HG02885 (cell line): Measurements from ENCODE around the gene CCT3.
"Not testable (repeated sequence)": the region's sequence is repeated elsewhere in the genome, so short reads cannot be mapped to it uniquely, and the experiment has no call there.

ENCODE experiments used
- ATAC-seq: cut with Tn5 transposase; IDR thresholded peaks from one replicate; pipeline ENCODE4 v1.9.1; 2021; ENCODE audit warnings: mild to moderate bottlenecking; ENCODE audit not compliant: unreplicated experiment, poor library complexity

The CCT3 gene

GRCh38 chr1:156338180-156338976, at the start of gene CCT3, which contains the start of gene TSACC:
CCT3 (minus strand) TSS chr1:156338292; CDS start chr1:156338184, 108 bp downstream.
TSACC (plus strand) TSS chr1:156338526; CDS start chr1:156339758, 1,232 bp downstream.
- ATAC-seq = peak; percentile 91

GRCh38 chr1:156387870-156388173, 49.7 kb upstream of the CCT3 start:
- ATAC-seq = no peak

GRCh38 chr1:156386949-156387869, 49.1 kb upstream of the CCT3 start:
- no peak for ATAC-seq

- ATAC-seq = no peak
Measured at GRCh38 chr1:156386134-156386901, 48.2 kb upstream of the CCT3 start.

DNA sequence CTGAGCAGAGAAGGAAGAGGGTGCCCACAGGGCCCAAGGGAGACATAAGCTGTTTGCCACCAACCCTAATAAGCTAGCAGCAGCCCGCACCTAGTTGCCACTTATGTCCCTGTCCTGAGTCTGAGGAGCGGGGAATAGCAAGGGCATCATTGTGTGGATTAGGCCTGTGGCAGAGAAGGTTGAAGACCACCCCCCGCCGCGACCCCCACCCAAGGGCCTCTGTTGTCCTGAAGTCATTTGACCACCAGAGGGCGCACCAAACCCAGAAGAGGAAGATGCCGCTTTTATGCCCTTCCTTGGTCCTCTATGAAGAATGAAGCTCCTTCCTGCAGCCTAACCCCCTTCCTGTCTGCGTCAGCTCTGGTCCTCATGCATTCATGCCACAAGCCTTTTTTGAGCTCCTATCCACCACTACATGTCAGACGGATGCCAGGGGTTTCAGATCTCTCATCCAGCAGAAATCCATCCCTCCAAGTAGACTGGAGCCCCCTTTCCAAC, 47.5 kb upstream of the CCT3 start:
- ATAC-seq = no peak

- no peak for ATAC-seq
Measured at GRCh38 chr1:156384658-156385057, 46.6 kb upstream of the CCT3 start.

DNA sequence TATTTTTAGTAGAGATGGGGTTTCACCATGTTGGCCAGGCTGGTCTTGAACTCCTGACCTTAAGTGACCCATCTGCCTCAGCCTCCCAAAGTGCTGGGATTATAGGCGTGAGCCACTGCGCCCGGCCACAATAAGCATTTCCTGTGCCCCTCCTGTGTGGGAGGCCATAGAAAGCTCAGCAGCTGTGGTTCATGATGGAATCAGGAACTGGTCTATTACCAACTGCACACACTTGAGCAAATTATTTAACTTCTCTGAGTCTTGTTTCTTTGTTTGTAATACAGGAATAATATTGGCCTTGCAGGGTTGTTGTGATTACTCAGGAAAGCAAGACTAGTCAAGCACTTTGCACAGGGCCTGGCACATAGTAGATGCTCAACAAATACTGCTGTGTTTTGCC, 45.9 kb upstream of the CCT3 start:
- no peak for ATAC-seq

DNA sequence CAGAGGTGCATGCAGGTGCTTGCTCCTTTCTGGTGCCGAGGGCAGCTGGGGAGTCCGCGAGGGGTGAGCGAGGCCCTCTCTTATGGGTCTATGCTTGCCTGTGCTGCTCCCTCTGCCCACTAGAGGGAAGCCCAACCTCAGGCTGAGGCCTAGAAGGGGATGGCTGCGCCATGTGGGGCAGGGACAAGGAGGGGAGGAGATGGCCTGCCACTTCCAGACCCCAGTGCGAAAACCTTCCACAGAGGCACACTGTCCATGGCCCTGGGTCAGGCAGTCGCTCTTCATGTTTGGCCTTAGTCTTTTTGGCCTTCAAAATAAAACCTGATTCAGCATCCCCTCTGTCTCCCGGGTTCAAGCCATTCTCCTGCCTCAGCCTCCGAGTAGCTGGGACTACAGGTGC, 44.9 kb upstream of the CCT3 start:
- ATAC-seq = peak; percentile 62

- ATAC-seq = no peak
Measured at GRCh38 chr1:156382561-156382960, 44.5 kb upstream of the CCT3 start.

- ATAC-seq = no peak
Measured at GRCh38 chr1:156379420-156380165, 41.5 kb upstream of the CCT3 start.

- no peak for ATAC-seq
Measured at GRCh38 chr1:156378557-156378956, 40.5 kb upstream of the CCT3 start.

- no peak for ATAC-seq
Measured at GRCh38 chr1:156376958-156377919, 39.1 kb upstream of the CCT3 start.

GRCh38 chr1:156376146-156376545, 38.1 kb upstream of the CCT3 start:
- ATAC-seq = no peak

DNA sequence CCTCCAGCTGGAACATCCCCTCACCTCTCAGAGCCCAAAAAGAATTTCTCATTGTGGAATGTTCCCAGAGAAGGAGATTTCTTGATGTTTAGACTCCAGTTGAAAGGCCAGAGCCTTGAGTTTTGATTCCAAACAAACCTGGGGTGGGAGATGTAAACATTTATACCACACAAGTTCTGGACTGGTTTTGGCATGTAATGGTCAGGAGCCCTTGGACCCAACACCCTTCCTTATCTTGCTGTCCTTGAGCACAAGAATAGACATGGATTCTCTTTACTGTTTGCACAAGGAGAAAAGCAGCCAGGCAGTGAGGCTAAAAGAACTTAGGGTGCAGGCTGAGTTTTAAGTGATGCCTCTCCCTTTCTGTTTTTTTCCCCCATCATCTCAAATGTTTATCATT, 35.5 kb upstream of the CCT3 start:
- no peak for ATAC-seq

DNA sequence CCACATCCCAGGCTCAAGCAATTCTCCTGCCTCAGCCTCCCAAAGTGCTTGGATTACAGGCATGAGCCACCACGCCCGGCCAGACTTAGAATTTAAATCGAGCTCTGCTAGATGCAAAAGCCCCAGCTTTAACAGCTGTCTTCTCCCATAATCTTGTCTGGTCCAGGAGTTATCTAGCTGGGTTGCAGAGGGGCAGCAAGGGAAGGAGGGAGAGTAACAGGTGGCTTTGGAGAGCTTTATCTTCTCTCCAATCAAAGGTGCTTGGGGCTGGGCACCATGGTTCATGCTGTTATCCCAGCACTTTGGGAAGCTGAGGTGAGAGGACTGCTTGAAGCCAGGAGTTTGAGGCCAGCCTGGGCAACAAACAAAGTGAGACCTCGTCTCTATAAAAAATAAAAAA, 34.8 kb upstream of the CCT3 start:
- ATAC-seq = no peak

DNA sequence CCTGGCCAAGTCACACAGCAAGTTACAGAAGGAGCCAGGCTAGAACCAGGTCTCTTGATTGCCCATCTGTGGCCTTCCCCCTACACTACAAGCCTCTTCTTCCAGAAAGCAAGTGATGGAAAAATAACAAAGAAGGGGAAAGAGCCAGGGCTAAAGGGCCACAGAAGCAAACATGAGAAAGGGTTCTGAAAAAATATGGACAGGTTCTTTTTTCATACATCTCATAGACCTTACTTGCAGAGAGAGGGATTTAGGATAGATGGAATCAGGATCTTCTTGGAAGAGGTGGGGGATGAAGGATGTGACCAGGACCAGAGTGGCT, 34.1 kb upstream of the CCT3 start:
- ATAC-seq = no peak

- no peak for ATAC-seq
Measured at GRCh38 chr1:156371553-156372264, 33.6 kb upstream of the CCT3 start.

- ATAC-seq = not testable (repeated sequence)
Measured at GRCh38 chr1:156369685-156370286, 31.7 kb upstream of the CCT3 start.
